HG03378 (cell line): ENCODE results near the gene TPCN1.
"Not testable (repeated sequence)": the region's sequence is repeated elsewhere in the genome, so short reads cannot be mapped to it uniquely, and the experiment has no call there.

Experiments
- ATAC-seq: cut with Tn5 transposase; IDR thresholded peaks from one replicate; pipeline ENCODE4 v1.9.1; 2021; ENCODE audit warnings: mild to moderate bottlenecking, moderate library complexity; ENCODE audit not compliant: unreplicated experiment

Gene TPCN1

GRCh38 chr12:113196582-113196981 is 24.7 kb upstream of the TPCN1 start:
- no peak for ATAC-seq

GRCh38 chr12:113196990-113197389 is 24.3 kb upstream of the TPCN1 start:
- peak; percentile 67 for ATAC-seq

- no peak for ATAC-seq
These were observed 23.7 kb upstream of the TPCN1 start for GRCh38 chr12:113197518-113198077.

- ATAC-seq = no peak
These were observed 23.0 kb upstream of the TPCN1 start for GRCh38 chr12:113198296-113198695.

GRCh38 chr12:113200021-113200797 is 21.1 kb upstream of the TPCN1 start:
- ATAC-seq = no peak

- no peak for ATAC-seq
These were observed 19.8 kb upstream of the TPCN1 start for GRCh38 chr12:113201187-113202177.

- ATAC-seq = no peak
These were observed 18.8 kb upstream of the TPCN1 start for GRCh38 chr12:113202300-113203075.

- ATAC-seq = no peak
These were observed 17.2 kb upstream of the TPCN1 start for GRCh38 chr12:113203852-113204760.

GRCh38 chr12:113204804-113205203 is 16.5 kb upstream of the TPCN1 start:
- no peak for ATAC-seq

GRCh38 chr12:113206802-113207201 is 14.5 kb upstream of the TPCN1 start:
- not testable (repeated sequence) for ATAC-seq

- no peak for ATAC-seq
These were observed 13.6 kb upstream of the TPCN1 start for GRCh38 chr12:113207613-113208040.

GRCh38 chr12:113208041-113208934 is 13.0 kb upstream of the TPCN1 start:
- ATAC-seq = peak; percentile 80

GRCh38 chr12:113211160-113211559 is 10.1 kb upstream of the TPCN1 start:
- no peak for ATAC-seq

GRCh38 chr12:113214895-113215400 is 6.3 kb upstream of the TPCN1 start:
- peak; percentile 46 for ATAC-seq

GRCh38 chr12:113216027-113216426 is 5.2 kb upstream of the TPCN1 start:
- ATAC-seq = no peak

- no peak for ATAC-seq
These were observed 577 bp upstream of the TPCN1 start for GRCh38 chr12:113220593-113221180.

GRCh38 chr12:113221997-113222729 is 899 bp downstream of the TPCN1 start:
- ATAC-seq = no peak
